GM18526 (cell line): ENCODE results near the gene CD1B.

Experiments
- POLR2A ChIP-seq: IDR thresholded peaks from 3 replicates; pipeline ENCODE4 v1.6.1; 2011; ENCODE audit not compliant: insufficient read length; ENCODE audit errors: extremely low read depth

The CD1B gene

DNA sequence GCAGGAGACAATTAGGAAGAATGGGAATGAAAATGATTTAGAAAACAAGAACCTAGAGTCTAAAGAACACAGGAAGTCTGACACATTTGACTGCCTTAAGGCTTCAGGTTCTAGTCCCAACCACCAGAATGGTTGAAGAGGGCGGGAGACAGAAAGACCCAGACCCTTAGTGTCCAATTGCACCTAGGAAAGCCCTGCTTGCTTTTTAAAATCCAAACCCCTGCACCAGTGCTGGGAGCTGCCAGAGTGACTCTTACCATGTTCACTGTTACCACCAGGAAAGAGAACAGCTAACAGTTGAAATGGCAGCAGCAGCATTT is 265 bp downstream of the CD1B start:
- TF ChIP-seq POLR2A = no peak

GRCh38 chr1:158330391-158331105 is 783 bp downstream of the CD1B start:
- no peak for TF ChIP-seq POLR2A

DNA sequence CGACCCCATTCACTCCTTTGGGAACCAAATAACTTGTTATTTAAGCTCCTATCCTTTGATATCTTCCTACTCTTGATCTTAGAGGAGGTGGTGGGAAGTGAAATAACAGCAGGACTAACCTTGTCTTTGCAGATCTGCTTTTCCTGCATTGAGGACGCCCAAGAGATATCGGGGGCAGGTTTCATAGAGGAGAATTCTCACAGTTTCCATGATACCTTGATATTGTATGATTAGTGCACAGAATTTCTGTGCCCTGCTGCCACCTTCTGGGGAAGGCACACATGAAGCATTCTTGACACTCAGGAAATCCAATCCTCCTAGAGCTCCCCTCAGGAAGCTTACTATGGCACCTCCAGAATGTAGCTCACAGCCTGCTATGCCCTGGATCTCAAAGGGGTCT is 1.6 kb downstream of the CD1B start:
- no peak for TF ChIP-seq POLR2A

DNA sequence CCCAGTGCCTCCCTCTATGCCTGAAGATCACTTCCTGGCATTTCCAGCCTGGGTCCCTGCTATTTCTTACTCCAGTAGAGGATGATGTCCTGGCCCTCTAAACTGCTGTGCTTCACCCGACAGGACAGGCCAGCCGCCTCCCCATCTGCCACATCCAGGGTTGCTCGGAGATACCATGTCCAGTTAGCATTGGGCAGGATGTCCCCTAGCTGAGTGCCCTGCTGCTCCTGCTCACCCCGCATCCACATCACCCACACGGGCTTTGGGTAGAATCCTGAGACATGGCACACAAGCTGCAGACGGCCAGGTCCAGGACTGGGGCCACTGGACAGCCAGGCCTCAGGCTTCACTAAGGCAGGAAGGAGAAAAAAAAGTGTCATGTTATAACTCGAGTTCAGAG is 2.0 kb downstream of the CD1B start:
- no peak for TF ChIP-seq POLR2A

DNA sequence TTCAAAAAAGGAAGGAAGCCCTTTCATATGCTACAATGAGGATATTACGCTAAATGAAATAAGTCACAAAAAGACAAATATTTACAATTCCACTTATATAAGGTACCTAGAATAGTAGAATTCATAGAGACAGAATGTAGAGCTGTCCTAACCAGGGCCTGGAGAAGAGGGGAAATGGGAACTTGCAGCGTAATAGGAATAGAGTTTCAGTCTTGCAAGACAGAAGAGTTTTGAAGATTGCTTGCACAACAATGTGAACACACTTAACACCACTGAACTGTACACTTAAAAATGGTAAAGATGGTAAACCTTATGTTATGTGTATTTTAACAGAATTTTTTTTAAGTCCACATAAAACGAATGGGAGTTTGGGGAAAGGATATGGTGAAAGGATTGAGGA is 2.9 kb downstream of the CD1B start:
- no peak for TF ChIP-seq POLR2A

GRCh38 chr1:158327481-158327880 is 3.9 kb downstream of the CD1B start:
- no peak for TF ChIP-seq POLR2A

DNA sequence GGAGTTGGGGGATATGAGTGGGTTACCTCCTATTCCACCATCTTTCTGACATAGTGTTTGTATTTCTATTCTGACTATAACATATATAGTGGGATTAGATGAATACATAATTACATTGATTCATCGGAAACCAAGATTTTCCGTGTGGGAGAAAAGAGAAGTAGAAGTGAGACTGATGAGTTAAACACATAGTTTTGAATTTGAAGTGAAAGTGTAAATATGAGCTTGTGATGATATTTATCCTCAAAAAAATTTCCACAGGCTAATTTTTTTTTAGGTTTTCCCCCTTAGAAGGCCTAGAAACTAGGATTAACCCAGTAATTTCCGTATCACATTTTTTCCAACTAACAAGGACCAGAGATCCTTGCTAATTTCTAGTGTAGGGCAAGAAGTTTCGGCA is 6.9 kb downstream of the CD1B start:
- TF ChIP-seq POLR2A = no peak

DNA sequence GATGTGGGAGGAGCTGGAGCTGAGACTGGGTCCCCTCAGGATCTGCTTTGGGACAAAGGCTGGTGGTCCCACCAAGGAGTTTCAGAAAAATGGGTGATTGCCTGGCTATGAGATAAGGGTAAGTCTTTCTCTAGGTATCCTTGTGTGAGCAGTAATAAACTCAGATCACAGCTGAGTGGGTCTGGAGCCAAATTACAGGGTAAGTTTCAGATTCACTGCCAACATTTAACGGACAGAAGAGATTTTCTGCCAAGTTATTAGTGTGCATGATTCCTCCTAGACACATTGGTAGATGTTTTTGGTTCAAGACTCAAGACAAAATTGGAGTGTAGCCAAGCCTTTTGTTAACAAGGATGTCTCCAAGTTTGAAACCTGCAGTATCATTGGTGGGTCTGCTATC is 7.5 kb downstream of the CD1B start:
- no peak for TF ChIP-seq POLR2A

GRCh38 chr1:158311066-158311465 is 20.3 kb downstream of the CD1B start:
- no peak for TF ChIP-seq POLR2A

DNA sequence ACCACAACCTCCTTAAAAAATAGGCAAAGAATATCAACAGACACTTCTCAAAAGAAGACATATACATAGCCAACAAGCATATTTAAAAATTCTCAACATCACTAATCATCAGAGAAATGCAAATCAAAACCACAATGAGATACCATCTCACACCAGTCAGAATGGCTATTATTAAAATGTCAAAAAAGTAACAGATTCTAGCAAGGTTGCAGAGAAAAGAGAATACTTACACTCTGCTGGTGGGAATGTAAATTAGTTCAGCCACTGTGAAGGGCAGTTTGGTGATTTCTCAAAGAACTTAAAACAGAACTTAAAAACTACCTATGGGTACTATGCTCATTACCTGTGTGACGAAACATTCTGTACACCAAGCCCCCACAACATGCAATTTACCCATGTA is 20.7 kb downstream of the CD1B start:
- TF ChIP-seq POLR2A = no peak

DNA sequence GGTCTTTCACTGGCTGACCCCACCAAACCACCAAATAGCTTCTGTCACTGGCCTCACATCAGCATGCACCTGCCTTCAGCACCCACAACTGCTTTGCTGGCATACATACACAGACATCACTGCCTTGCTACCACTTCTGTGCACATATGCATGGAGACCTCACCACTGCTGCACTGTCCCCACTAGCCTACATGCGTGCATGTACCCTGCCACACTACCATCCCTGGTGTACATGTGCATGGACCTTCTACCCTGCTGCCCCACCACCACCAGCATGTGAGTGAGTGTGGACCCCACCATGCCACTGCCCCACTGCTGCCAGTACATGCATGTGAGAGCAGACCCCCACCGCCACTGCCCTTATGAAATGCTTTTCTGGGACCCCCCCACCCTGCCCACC is 35.5 kb downstream of the CD1B start:
- TF ChIP-seq POLR2A = no peak

- TF ChIP-seq POLR2A = no peak
Measured at GRCh38 chr1:158290321-158290844, 40.9 kb downstream of the CD1B start.

DNA sequence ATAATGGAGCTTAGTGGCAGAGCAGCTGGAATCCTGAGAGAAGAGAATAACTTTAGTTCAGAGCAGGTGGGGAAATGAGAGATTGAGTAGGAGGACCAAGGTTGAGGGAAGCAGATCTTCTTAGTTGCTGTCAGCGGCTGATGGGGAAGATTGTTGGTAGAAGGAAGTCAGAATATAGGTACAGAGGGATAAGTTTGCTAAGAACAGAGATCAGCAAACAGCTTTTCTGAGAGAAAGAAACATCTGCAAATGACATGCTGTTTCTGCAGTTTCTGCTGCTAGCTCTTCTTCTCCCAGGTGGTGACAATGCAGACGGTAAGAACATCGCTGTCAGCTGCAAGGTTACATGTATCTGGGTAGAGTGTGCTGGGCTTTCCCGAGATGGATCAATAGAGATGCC is 41.5 kb downstream of the CD1B start, which contains the start of gene CD1C:
TSS of gene CD1C (plus strand) at position 113 of the 400 bp plus-strand sequence. CDS start at position 255, 142 bp downstream.
- no peak for TF ChIP-seq POLR2A

DNA sequence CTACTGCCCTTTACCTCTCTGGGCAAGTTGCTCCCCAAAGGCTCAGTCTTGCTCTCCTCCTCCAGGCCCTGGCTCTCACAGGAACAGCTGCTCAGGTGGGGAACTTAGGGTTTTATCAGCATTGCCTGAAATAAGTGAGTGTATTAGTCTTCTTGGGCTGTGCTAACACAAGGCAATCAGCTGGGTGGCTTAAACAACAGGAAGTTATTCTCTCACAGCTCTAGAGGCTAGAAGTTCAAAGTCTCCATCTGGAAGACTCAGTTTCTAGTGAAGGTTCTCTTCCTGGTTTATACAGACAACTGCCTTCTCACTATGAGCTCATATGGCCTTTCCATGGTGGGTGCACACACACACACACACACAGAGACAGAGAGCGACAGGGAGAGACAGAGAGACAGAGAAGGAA is 44.4 kb downstream of the CD1B start:
- TF ChIP-seq POLR2A = no peak

DNA sequence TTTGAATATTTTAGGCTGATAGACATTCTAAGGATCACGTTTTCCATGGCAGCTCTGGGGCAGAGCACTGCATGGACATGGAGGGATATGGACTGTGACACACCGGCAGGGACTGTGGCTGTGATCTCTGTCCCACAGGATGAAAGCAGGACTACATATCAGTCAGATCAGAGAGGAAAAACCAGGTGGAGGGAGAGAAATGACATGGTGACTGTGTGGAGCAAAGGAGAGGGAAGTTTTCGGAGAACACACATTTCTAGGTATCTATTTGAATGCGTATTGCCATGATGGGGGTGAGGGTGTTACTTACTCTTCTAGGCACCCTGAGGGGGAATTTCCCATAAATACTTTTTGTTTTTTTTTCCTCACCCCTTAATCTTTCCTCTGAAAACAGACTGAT is 44.8 kb downstream of the CD1B start:
- TF ChIP-seq POLR2A = no peak

DNA sequence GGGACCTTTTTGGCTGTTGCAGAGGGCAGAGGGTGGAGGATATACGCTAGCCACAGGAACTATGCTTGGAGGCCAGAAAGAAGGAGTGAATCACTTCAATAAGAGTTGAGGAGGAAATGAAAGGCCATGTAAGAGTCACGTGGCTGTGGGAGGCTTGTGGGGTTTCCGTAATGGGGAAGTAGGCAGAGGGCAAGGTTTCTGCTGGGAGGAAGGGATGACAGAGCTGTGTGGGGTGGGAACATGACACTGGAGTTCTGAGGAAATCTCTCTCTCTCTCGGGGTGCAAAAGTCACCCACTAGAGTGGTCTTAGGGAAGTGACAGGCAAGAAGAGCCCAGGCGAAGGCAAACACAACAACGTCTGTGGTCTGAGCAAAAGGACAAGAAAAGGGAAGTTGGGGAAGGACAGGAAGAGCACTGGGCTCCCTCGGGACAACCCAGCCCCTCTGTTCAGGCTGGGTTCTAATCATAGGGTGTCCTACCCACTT is 45.5 kb downstream of the CD1B start:
- TF ChIP-seq POLR2A = no peak

- TF ChIP-seq POLR2A = no peak
Measured at GRCh38 chr1:158283965-158284364, 47.4 kb downstream of the CD1B start.
